HCT116 (cell line): ENCODE results near the gene DNM2. TPM values are rescaled to one million over a fixed set of nuclear protein-coding genes. Genes with fewer than 3 reads are reported as not detected.

Experiments
- ATAC-seq: fragments of 200-7000 bp; cut with Tn5 transposase; 2 replicates; pipeline ENCODE4 v1.9.1; 2020; ENCODE audit warnings: mild to moderate bottlenecking, moderate library complexity
- BruUV-seq: library from RNA; stranded (reverse); fragments of 400-500 nt; replicated peaks from 2 replicates; lab custom pipeline; 2021; lab: Mats Ljungman, UMichigan
- CTCF ChIA-PET: fragments of 300-600 bp; sonication (Branson Sonifier 250); formaldehyde crosslinking; loops from one replicate; lab custom pipeline; 2021; ENCODE audit warnings: antibody characterized with exemption; lab: Charles Lee
- POLR2A ChIA-PET: fragments of 300-600, 350-600 bp; sonication (Branson Sonifier 250); formaldehyde crosslinking; loops from one replicate; lab custom pipeline; 2021; ENCODE audit warnings: antibody characterized with exemption; lab: Charles Lee
- RAD21 ChIA-PET, 2 experiments: fragments of 300-600 bp; sonication (Branson Sonifier 250); formaldehyde crosslinking; loops; one replicate each; lab custom pipeline; 2023; ENCODE audit warnings: low total read pairs in 2 of 2; ENCODE audit not compliant: uncharacterized antibody in 2 of 2, unreplicated experiment in 2 of 2, low non-redundant PET in 1 of 2; lab: Charles Lee
- DNase-seq: peaks from one replicate; pipeline ENCODE4 v3.0.0-alpha.2; 2010; ENCODE audit warnings: low read depth, low spot score
- H2AFZ ChIP-seq: fragments of 200-600 bp; shearing (Covaris generic), sonication (generic); 2 replicates; pipeline ENCODE4 v1.6.1; 2017; ENCODE audit warnings: low read depth, mixed run types, mixed read lengths, antibody characterized with exemption, low read length; ENCODE audit not compliant: poor library complexity, severe bottlenecking
- H3K27ac ChIP-seq: 2 replicates; pipeline ENCODE4 v1.5.1; 2012; ENCODE audit warnings: low read depth, low read length
- H3K27me3 ChIP-seq: fragments of 200-600 bp; sonication (generic); 2 replicates; pipeline ENCODE4 v1.6.1; 2016; ENCODE audit warnings: mixed run types, low read length, mixed read lengths; ENCODE audit not compliant: insufficient read depth
- H3K36me3 ChIP-seq, 2 experiments: fragments of 200-500 bp in 1 of 2; fragments of 200-600 bp in 1 of 2; sonication (Bioruptor generic) in 1 of 2; sonication (generic) in 1 of 2; 2 replicates each; pipeline versions ENCODE4 v1.5.1 to v1.6.1; 2014 to 2016; ENCODE audit warnings: low read length in 2 of 2, inconsistent platforms in 1 of 2, mixed read lengths in 1 of 2, mixed run types in 1 of 2; ENCODE audit not compliant: insufficient read depth in 2 of 2, control insufficient read depth in 1 of 2
- H3K4me1 ChIP-seq, 2 experiments: fragments of 200-600 bp in 1 of 2; sonication (generic) in 1 of 2; 2 replicates each; pipeline versions ENCODE4 v1.5.1 to v1.6.1; 2012 to 2017; ENCODE audit warnings: low read length in 2 of 2, inconsistent platforms in 1 of 2, mild to moderate bottlenecking in 1 of 2, mixed read lengths in 1 of 2, mixed run types in 1 of 2, moderate library complexity in 1 of 2; ENCODE audit not compliant: insufficient read depth in 2 of 2, control insufficient read depth in 1 of 2
- H3K4me2 ChIP-seq: fragments of 200-600 bp; sonication (generic); 2 replicates; pipeline ENCODE4 v1.6.1; 2017; ENCODE audit warnings: mixed run types, low read length, mixed read lengths
- H3K4me3 ChIP-seq, 2 experiments: fragments of 200-600 bp in 1 of 2; sonication (generic) in 1 of 2; replicated peaks in 1 of 2; 2 replicates each; pipeline ENCODE4 v1.5.1; 2011 to 2016; ENCODE audit warnings: low read length in 2 of 2, control low read depth in 1 of 2, low read depth in 1 of 2, mild to moderate bottlenecking in 1 of 2, mixed read lengths in 1 of 2, mixed run types in 1 of 2
- H3K79me2 ChIP-seq: fragments of 200-600 bp; sonication (generic); 2 replicates; pipeline ENCODE4 v1.6.1; 2017; ENCODE audit warnings: mild to moderate bottlenecking, mixed run types, low read length, moderate library complexity, mixed read lengths; ENCODE audit not compliant: insufficient read depth
- H3K9ac ChIP-seq: fragments of 200-600 bp; sonication (generic); 2 replicates; pipeline ENCODE4 v1.6.1; 2016; ENCODE audit warnings: low read length, mixed read lengths
- H3K9me2 ChIP-seq: fragments of 200-600 bp; sonication (generic), shearing (Covaris generic); 2 replicates; pipeline ENCODE4 v1.6.1; 2017; ENCODE audit warnings: mixed run types, mild to moderate bottlenecking, moderate library complexity; ENCODE audit not compliant: insufficient read depth
- H3K9me3 ChIP-seq, 2 experiments: fragments of 200-500 bp in 1 of 2; fragments of 200-600 bp in 1 of 2; sonication (Bioruptor generic) in 1 of 2; sonication (generic) in 1 of 2; 2 replicates each; pipeline ENCODE4 v1.6.1; 2014 to 2017; ENCODE audit warnings: low read length in 2 of 2, mixed read lengths in 2 of 2, inconsistent platforms in 1 of 2, low read depth in 1 of 2, mild to moderate bottlenecking in 1 of 2, mixed run types in 1 of 2, moderate library complexity in 1 of 2; ENCODE audit not compliant: control insufficient read depth in 1 of 2, insufficient read depth in 1 of 2
- H4K20me1 ChIP-seq: fragments of 200-600 bp; sonication (generic), shearing (Covaris generic); 2 replicates; pipeline ENCODE4 v1.6.1; 2017; ENCODE audit warnings: mixed run types, mild to moderate bottlenecking, moderate library complexity; ENCODE audit not compliant: insufficient read depth
- CBX3 ChIP-seq: IDR thresholded peaks from 2 replicates; pipeline ENCODE4 v1.6.1; 2012; ENCODE audit warnings: low read depth
- EZH2 ChIP-seq: fragments of 200-600 bp; sonication (generic); IDR thresholded peaks from 2 replicates; pipeline ENCODE4 v1.6.1; 2017; ENCODE audit warnings: antibody characterized with exemption, mixed run types
- EZH2phosphoT487 ChIP-seq: fragments of 200-600 bp; IDR thresholded peaks from 2 replicates; pipeline ENCODE4 v1.6.1; 2018; ENCODE audit warnings: antibody characterized with exemption, borderline replicate concordance
- FOSL1 ChIP-seq: IDR thresholded peaks from 2 replicates; pipeline ENCODE4 v1.6.1; 2012; ENCODE audit warnings: low read depth
- JUND ChIP-seq: IDR thresholded peaks from 2 replicates; pipeline ENCODE4 v1.6.1; 2012
- POLR2A ChIP-seq: IDR thresholded peaks from 2 replicates; pipeline ENCODE4 v1.7.0; 2011; ENCODE audit warnings: borderline replicate concordance; ENCODE audit not compliant: insufficient read depth, insufficient read length; ENCODE audit errors: extremely low read depth
- POLR2AphosphoS5 ChIP-seq: IDR thresholded peaks from 2 replicates; pipeline ENCODE4 v1.6.1; 2011; ENCODE audit warnings: mild to moderate bottlenecking, low read depth, low read length, moderate library complexity
- RAD21 ChIP-seq: IDR thresholded peaks from 2 replicates; pipeline ENCODE4 v1.6.1; 2012; ENCODE audit warnings: low read depth, mild to moderate bottlenecking
- SRF ChIP-seq: IDR thresholded peaks from 2 replicates; pipeline ENCODE4 v1.6.1; 2012; ENCODE audit warnings: low read depth
- TCF7L2 ChIP-seq: IDR thresholded peaks from 2 replicates; pipeline ENCODE4 v1.7.0; 2011; ENCODE audit warnings: borderline replicate concordance, inconsistent platforms; ENCODE audit not compliant: insufficient read depth, insufficient read length; ENCODE audit errors: extremely low read depth
- ZFX ChIP-seq: fragments of 450-650 bp; IDR thresholded peaks from 2 replicates; pipeline ENCODE4 v1.6.1; 2017
- ZNF274 ChIP-seq: fragments of 200-500 bp; sonication (Bioruptor generic); IDR thresholded peaks from 2 replicates; pipeline ENCODE4 v1.6.1; 2014; ENCODE audit warnings: mild to moderate bottlenecking, low read depth, low read length, inconsistent platforms
- intact Hi-C: fragments of 100-400 bp; cut with micrococcal nuclease; formaldehyde crosslinking; loops from 2 replicates; pipeline ENCODE4 v1.10.0; 2022
- total RNA-seq: library from RNA; stranded (reverse); gene quantifications from one replicate; pipeline ENCODE4 v1.2.1, GENCODE V29; 2021; ENCODE audit not compliant: unreplicated experiment
- TF ChIP-seq, protein P1 (sequence below): IDR thresholded peaks from 2 replicates; pipeline ENCODE4 v1.6.1; 2012
- TF ChIP-seq, protein P2 (sequence below): IDR thresholded peaks from 2 replicates; pipeline ENCODE4 v1.6.1; 2012
- TF ChIP-seq, protein P3 (sequence below): IDR thresholded peaks from 2 replicates; pipeline ENCODE4 v1.6.1; 2011; ENCODE audit warnings: mild to moderate bottlenecking, low read length, moderate library complexity; ENCODE audit not compliant: insufficient replicate concordance; ENCODE audit errors: extremely low read depth
- TF ChIP-seq, protein P4 (sequence below): IDR thresholded peaks from 2 replicates; pipeline ENCODE4 v1.6.1; 2012; ENCODE audit warnings: low read depth
- TF ChIP-seq, protein P5 (sequence below), 3 experiments: fragments of 200-600 bp in 1 of 3; sonication (generic) in 1 of 3; IDR thresholded peaks in 2 of 3; conservative IDR thresholded peaks in 1 of 3; 2 replicates each; pipeline ENCODE4 v1.5.1; 2012 to 2017; ENCODE audit warnings: low read depth in 2 of 3, low read length in 2 of 3, antibody characterized with exemption in 1 of 3, borderline replicate concordance in 1 of 3, control low read depth in 1 of 3, mild to moderate bottlenecking in 1 of 3, mixed read lengths in 1 of 3, mixed run types in 1 of 3, moderate library complexity in 1 of 3; ENCODE audit not compliant: insufficient read depth in 1 of 3

Gene DNM2
- total RNA-seq, 1 experiment from 2014 or later: 183 TPM

DNA sequence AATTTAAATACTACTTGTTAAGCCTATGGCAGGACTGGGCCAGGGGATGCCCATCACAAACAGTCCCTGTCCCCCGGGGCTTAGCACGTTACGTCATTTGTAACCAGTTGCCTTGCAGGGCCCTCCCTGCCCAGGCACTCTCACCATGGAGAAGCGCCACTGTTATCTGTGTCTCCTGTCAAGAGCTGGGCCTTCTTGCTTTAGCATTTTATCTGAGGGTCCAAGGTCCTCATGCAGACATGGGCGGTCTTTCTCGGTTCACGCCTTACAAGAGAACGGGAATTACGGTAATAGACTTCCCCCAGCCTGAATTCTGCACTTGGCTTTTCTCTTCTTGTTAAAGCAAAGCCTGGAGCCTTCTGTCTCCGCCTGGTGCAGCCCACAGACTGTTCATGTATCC lies 72.0 kb downstream of the DNM2 start (continued):
- TF ChIP-seq, protein P1, sequence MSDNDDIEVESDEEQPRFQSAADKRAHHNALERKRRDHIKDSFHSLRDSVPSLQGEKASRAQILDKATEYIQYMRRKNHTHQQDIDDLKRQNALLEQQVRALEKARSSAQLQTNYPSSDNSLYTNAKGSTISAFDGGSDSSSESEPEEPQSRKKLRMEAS: no peak
- TF ChIP-seq POLR2A (no peak), JUND (no peak), ZNF274 (no peak), RAD21 (no peak), CBX3 (no peak)
- TF ChIP-seq, protein P2, sequence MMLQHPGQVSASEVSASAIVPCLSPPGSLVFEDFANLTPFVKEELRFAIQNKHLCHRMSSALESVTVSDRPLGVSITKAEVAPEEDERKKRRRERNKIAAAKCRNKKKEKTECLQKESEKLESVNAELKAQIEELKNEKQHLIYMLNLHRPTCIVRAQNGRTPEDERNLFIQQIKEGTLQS: no peak

DNA sequence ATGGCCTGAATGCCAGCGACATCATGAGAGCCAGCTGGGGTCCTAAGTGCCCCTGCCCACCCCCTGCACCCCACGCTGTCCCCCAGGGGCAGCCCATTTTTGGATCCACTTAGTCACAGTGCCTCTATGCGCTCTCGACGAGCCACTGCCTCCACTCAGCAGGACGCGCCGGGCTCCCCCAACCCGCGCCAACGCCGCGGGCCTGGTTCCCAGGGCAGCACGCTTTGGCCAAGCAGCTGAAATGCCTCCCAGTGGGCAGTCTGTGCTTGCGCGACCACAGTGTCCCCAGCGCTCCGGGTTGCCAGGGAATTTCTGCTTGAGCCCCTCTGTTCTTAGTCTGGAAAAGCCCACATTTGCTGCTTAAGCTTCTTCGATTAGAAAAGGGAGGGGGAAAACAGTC lies 78.8 kb downstream of the DNM2 start:
- no peak overlapping the region for H2AFZ ChIP-seq
- H3K4me2 ChIP-seq: no peak overlapping the region
- H3K27ac ChIP-seq: no peak overlapping the region
- H3K36me3 ChIP-seq: peaks cover 26% of the 10 kb centered on the region in 2 experiments; a peak in 3 of 4 replicates
- TF ChIP-seq SRF (no peak), ZFX (no peak), EZH2 (no peak), TCF7L2 (no peak), RAD21 (no peak), POLR2AphosphoS5 (no peak), FOSL1 (no peak), JUND (no peak), EZH2phosphoT487 (no peak)
- TF ChIP-seq, protein P3, sequence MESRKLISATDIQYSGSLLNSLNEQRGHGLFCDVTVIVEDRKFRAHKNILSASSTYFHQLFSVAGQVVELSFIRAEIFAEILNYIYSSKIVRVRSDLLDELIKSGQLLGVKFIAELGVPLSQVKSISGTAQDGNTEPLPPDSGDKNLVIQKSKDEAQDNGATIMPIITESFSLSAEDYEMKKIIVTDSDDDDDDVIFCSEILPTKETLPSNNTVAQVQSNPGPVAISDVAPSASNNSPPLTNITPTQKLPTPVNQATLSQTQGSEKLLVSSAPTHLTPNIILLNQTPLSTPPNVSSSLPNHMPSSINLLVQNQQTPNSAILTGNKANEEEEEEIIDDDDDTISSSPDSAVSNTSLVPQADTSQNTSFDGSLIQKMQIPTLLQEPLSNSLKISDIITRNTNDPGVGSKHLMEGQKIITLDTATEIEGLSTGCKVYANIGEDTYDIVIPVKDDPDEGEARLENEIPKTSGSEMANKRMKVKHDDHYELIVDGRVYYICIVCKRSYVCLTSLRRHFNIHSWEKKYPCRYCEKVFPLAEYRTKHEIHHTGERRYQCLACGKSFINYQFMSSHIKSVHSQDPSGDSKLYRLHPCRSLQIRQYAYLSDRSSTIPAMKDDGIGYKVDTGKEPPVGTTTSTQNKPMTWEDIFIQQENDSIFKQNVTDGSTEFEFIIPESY: no peak
- TF ChIP-seq, protein P4, sequence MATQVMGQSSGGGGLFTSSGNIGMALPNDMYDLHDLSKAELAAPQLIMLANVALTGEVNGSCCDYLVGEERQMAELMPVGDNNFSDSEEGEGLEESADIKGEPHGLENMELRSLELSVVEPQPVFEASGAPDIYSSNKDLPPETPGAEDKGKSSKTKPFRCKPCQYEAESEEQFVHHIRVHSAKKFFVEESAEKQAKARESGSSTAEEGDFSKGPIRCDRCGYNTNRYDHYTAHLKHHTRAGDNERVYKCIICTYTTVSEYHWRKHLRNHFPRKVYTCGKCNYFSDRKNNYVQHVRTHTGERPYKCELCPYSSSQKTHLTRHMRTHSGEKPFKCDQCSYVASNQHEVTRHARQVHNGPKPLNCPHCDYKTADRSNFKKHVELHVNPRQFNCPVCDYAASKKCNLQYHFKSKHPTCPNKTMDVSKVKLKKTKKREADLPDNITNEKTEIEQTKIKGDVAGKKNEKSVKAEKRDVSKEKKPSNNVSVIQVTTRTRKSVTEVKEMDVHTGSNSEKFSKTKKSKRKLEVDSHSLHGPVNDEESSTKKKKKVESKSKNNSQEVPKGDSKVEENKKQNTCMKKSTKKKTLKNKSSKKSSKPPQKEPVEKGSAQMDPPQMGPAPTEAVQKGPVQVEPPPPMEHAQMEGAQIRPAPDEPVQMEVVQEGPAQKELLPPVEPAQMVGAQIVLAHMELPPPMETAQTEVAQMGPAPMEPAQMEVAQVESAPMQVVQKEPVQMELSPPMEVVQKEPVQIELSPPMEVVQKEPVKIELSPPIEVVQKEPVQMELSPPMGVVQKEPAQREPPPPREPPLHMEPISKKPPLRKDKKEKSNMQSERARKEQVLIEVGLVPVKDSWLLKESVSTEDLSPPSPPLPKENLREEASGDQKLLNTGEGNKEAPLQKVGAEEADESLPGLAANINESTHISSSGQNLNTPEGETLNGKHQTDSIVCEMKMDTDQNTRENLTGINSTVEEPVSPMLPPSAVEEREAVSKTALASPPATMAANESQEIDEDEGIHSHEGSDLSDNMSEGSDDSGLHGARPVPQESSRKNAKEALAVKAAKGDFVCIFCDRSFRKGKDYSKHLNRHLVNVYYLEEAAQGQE: no peak
- TF ChIP-seq, protein P5, sequence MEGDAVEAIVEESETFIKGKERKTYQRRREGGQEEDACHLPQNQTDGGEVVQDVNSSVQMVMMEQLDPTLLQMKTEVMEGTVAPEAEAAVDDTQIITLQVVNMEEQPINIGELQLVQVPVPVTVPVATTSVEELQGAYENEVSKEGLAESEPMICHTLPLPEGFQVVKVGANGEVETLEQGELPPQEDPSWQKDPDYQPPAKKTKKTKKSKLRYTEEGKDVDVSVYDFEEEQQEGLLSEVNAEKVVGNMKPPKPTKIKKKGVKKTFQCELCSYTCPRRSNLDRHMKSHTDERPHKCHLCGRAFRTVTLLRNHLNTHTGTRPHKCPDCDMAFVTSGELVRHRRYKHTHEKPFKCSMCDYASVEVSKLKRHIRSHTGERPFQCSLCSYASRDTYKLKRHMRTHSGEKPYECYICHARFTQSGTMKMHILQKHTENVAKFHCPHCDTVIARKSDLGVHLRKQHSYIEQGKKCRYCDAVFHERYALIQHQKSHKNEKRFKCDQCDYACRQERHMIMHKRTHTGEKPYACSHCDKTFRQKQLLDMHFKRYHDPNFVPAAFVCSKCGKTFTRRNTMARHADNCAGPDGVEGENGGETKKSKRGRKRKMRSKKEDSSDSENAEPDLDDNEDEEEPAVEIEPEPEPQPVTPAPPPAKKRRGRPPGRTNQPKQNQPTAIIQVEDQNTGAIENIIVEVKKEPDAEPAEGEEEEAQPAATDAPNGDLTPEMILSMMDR (IDR thresholded peaks at IDR 0.05 in 2 of 3, conservative IDR thresholded peaks at IDR 0.05 in 1 of 3; ENCODE audit: borderline replicate concordance in 1 of 3, insufficient read depth in 1 of 3, low read depth in 2 of 3, low read length in 2 of 3): no peak
- TF ChIP-seq, protein P2: no peak
- H4K20me1 ChIP-seq: no peaks in the 10 kb centered on the region
- no peaks in the 10 kb centered on the region for H3K4me1 ChIP-seq
- ChIA-PET CTCF (no interaction called here), POLR2A (no interaction called here), RAD21 (no interaction called here)
- DNase-seq: no peak
- no peaks in the 10 kb centered on the region for H3K9me3 ChIP-seq
- no peak overlapping the region for H3K9ac ChIP-seq
- no TSS peak for BruUV-seq
- no peak for ATAC-seq
- H3K27me3 ChIP-seq: no peaks in the 10 kb centered on the region
- H3K79me2 ChIP-seq: no peaks in the 10 kb centered on the region
- intact Hi-C loops: no loop called here
- H3K9me2 ChIP-seq: no peaks in the 10 kb centered on the region
- no peak overlapping the region for H3K4me3 ChIP-seq
